Liver (tissue), 10 donors: ENCODE data around the gene BLTP3A. TPM values are rescaled to one million over a fixed set of nuclear protein-coding genes. Genes with fewer than 3 reads are reported as not detected.

ENCODE experiments used
- DNase-seq: peaks from one replicate; pipeline ENCODE4 v3.0.0-alpha.2; 2017; ENCODE audit warnings: low spot score
- H3K27ac ChIP-seq, 2 donors: one replicate each; pipeline ENCODE4 v1.7.0; 2013; ENCODE audit warnings: inconsistent platforms in 2 of 2, low read length in 2 of 2, control low read depth in 1 of 2, low read depth in 1 of 2, mild to moderate bottlenecking in 1 of 2
- H3K27me3 ChIP-seq, 4 donors: one replicate each; pipeline versions ENCODE4 v1.6.1 to v1.7.0; 2013; ENCODE audit warnings: low read length in 3 of 4, inconsistent platforms in 1 of 4, mild to moderate bottlenecking in 1 of 4, moderate library complexity in 1 of 4; ENCODE audit not compliant: control insufficient read depth in 4 of 4, insufficient read depth in 4 of 4
- H3K36me3 ChIP-seq, 4 donors: one replicate each; pipeline versions ENCODE4 v1.6.1 to v1.7.0; 2013; ENCODE audit warnings: low read length in 3 of 4, mild to moderate bottlenecking in 3 of 4, low read depth in 1 of 4, moderate library complexity in 1 of 4; ENCODE audit not compliant: control insufficient read depth in 4 of 4, insufficient read depth in 3 of 4
- H3K4me1 ChIP-seq, 4 donors: one replicate each; pipeline versions ENCODE4 v1.6.1 to v1.7.0; 2013; ENCODE audit warnings: low read length in 3 of 4, mild to moderate bottlenecking in 3 of 4, moderate library complexity in 1 of 4; ENCODE audit not compliant: control insufficient read depth in 4 of 4, insufficient read depth in 4 of 4
- H3K4me3 ChIP-seq, 3 donors: one replicate each; pipeline versions ENCODE4 v1.6.1 to v1.7.0; 2013; ENCODE audit warnings: low read length in 3 of 3, control low read depth in 1 of 3, low read depth in 1 of 3, mild to moderate bottlenecking in 1 of 3
- H3K9ac ChIP-seq, 2 donors: one replicate each; pipeline ENCODE4 v1.7.0; 2013; ENCODE audit warnings: low read length in 2 of 2, mild to moderate bottlenecking in 2 of 2, moderate library complexity in 2 of 2, control low read depth in 1 of 2, low read depth in 1 of 2
- H3K9me3 ChIP-seq, 4 donors: one replicate each; pipeline versions ENCODE4 v1.6.1 to v1.7.0; 2013; ENCODE audit warnings: low read length in 3 of 4; ENCODE audit not compliant: control insufficient read depth in 4 of 4
- CTCF ChIP-seq: fragments of 150-350 bp; IDR thresholded peaks from 2 replicates; pipeline ENCODE4 v1.5.1; 2017; ENCODE audit warnings: improper control_type of control experiment, low read depth, low read length; ENCODE audit not compliant: missing input control
- FOXA1 ChIP-seq: IDR thresholded peaks from 2 replicates; pipeline ENCODE4 v1.6.1; 2016; ENCODE audit warnings: antibody characterized with exemption
- MAX ChIP-seq: IDR thresholded peaks from 2 replicates; pipeline ENCODE4 v1.6.1; 2016; ENCODE audit warnings: antibody characterized with exemption
- NR2F2 ChIP-seq: IDR thresholded peaks from 2 replicates; pipeline ENCODE4 v1.6.1; 2016; ENCODE audit warnings: antibody characterized with exemption
- TAF1 ChIP-seq: conservative IDR thresholded peaks from 2 replicates; pipeline ENCODE4 v1.6.1; 2016; ENCODE audit warnings: antibody characterized with exemption, mild to moderate bottlenecking
- WGBS: extraction: QIAGEN DNeasy Blood & Tissue Kit; methylation state at CpG from one replicate; pipeline ENCODE4 v1.1.7; 2013; 5-methylcytosine and 5-hydroxymethylcytosine counted together
- polyA plus RNA-seq, 2 donors: library from polyadenylated mRNA; stranded (reverse) in 1 of 2; unstranded in 1 of 2; fragments of 200-250 nt in 1 of 2; fragments of >200 nt in 1 of 2; fragmentation: Nextera tagmentation in 1 of 2; extraction: Ambion mirVana in 1 of 2; gene quantifications; one replicate each; pipeline versions ENCODE4 v1.2.1 to v1.2.3, GENCODE V29; 2013 to 2015
- small RNA-seq: library from RNA; depleted of rRNA; stranded (forward); fragments of <200 nt; gene quantifications from one replicate; pipeline ENCODE3, GENCODE V24; 2014
- total RNA-seq, 2 donors: library from RNA; depleted of rRNA; stranded (reverse); fragments of >200 nt; gene quantifications; one replicate each; pipeline ENCODE4 v1.2.3, GENCODE V29; 2014
- donor health status: healthy.
- donor health status: healthy.
- donor health status: healthy.
- donor health status: healthy.
- donor health status: healthy.

Gene BLTP3A
- total and polyA plus RNA-seq, 4 donors, result 2.5 to 14.6 (median 7.0) TPM

DNA sequence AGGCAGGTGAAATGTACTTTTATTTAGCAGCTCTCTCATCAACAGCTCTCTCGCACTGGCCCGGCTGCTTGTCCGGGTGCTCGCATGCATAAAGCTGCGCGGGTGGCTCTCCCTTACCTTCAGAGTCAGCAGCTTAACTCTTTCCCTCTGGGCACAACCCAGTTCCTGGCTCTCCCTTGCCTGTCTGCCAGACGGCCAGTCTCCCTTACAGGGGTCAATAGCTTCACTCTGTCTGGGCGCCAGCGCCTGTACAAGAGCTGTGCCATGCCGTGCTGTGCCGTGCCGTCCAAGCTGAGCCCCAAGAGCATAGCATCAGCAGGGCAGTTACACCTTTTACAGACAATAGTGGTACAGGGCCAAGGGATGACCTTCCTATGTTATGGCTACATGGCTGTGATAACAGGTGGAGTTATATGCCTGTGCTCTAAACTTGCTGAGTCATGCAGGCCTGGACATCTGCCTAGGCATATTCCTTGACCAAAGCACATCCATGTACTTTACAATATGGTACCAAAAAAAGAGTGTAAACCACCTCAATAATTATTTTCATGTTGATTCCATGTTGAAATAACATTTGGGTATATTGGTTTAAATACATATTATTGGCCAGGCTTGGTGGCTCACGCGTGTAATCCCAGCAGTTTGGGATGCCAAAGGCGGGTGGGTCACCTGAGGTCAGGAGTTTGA lies 47.9 kb downstream of the BLTP3A start:
- no peaks in the 10 kb centered on the region for H3K4me1 ChIP-seq
- H3K9ac ChIP-seq, result no peak overlapping the region
- TF ChIP-seq NR2F2 (no peak), CTCF (no peak), TAF1 (no peak), FOXA1 (no peak), MAX (no peak)
- H3K9me3 ChIP-seq, result no peaks in the 10 kb centered on the region
- peaks cover 5 to 33% (median 21%) of the 10 kb centered on the region in 4 donors for H3K36me3 ChIP-seq
- no peak overlapping the region for H3K27ac ChIP-seq
- H3K27me3 ChIP-seq, result no peaks in the 10 kb centered on the region
- no peak for DNase-seq
- WGBS, result 98% methylated on average over 15 of the region's 15 CpGs
- no peak overlapping the region for H3K4me3 ChIP-seq

Small RNA genes within 50 kb of the gene (small RNA-seq; reads per million reads assigned to genes)
- gene RF00019, result not detected

Other genes starting within 250 kb of the BLTP3A start
- under 1 TPM in 1 of 2 donors, not detected in 1; 0.09 TPM for gene SPDEF, start 235.8 kb upstream of the BLTP3A start, total RNA-seq
- gene SPDEF, start 235.8 kb upstream of the BLTP3A start, polyA plus RNA-seq, result under 1 TPM in 1 of 2 donors, not detected in 1; 0.05 TPM
- gene ILRUN, start 95.3 kb upstream of the BLTP3A start, total RNA-seq, result 10 to 100 TPM; 37.7 to 77.3 TPM
- 10 to 100 TPM; 20.3 to 54.7 TPM for gene ILRUN, start 95.3 kb upstream of the BLTP3A start, polyA plus RNA-seq
- gene SNRPC, start 34.6 kb upstream of the BLTP3A start, total RNA-seq, result 10 to 100 TPM; 17.2 to 50.1 TPM
- 10 to 100 TPM; 66.5 to 75.4 TPM for gene SNRPC, start 34.6 kb upstream of the BLTP3A start, polyA plus RNA-seq
- 10 to 100 TPM; 12.0 to 16.0 TPM for gene TAF11, start 96.0 kb downstream of the BLTP3A start, total RNA-seq
- 10 to 100 TPM in 1 of 2 donors, 1 to 10 TPM in 1; 7.3 to 12.2 TPM for gene TAF11, start 96.0 kb downstream of the BLTP3A start, polyA plus RNA-seq
- 10 to 100 TPM in 1 of 2 donors, 1 to 10 TPM in 1; 6.5 to 18.7 TPM for gene ANKS1A, start 97.2 kb downstream of the BLTP3A start, total RNA-seq
- 1 to 10 TPM; 4.3 to 6.8 TPM for gene ANKS1A, start 97.2 kb downstream of the BLTP3A start, polyA plus RNA-seq